ENCODE measurements around the gene SLC50A1. TPM values are rescaled to one million over a fixed set of nuclear protein-coding genes. Genes with fewer than 3 reads are reported as not detected.

SLC50A1 gene
- polyA plus RNA-seq, 1 experiment, result 47.4 TPM

DNA sequence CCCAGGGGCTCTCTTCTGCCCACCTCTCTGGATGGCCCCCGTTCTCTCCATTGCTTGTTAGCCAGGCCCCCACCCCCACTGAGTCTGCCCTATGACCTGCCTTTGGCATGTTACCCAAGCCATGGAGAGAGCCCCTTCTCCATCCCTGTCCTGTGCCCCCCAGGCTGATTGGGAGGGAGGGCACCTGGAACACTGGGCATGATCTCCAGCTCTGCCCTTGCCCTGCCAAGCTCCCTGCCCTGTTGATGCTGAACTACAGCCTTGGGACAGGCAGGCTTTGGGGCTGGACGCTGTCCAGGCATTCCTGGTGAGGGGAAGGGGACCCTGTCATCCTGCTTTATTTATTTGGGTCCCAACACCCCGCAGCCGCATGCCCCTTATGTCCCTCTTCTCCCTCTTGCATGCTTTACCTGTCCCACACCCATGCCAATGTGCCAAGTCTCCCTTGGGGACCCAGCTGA, 48.7 kb downstream of the SLC50A1 start:
- Histone ChIP-seq H3K4me3 (ENCODE audit: low read depth, low read length) (no peak overlapping the region), H3K36me3 (ENCODE audit: control insufficient read depth, insufficient read depth, low read length) (peaks cover 5% of the 10 kb centered on the region), H3K27me3 (ENCODE audit: control insufficient read depth, insufficient read depth, low read length) (no peaks in the 10 kb centered on the region)
- TF ChIP-seq, protein P1, sequence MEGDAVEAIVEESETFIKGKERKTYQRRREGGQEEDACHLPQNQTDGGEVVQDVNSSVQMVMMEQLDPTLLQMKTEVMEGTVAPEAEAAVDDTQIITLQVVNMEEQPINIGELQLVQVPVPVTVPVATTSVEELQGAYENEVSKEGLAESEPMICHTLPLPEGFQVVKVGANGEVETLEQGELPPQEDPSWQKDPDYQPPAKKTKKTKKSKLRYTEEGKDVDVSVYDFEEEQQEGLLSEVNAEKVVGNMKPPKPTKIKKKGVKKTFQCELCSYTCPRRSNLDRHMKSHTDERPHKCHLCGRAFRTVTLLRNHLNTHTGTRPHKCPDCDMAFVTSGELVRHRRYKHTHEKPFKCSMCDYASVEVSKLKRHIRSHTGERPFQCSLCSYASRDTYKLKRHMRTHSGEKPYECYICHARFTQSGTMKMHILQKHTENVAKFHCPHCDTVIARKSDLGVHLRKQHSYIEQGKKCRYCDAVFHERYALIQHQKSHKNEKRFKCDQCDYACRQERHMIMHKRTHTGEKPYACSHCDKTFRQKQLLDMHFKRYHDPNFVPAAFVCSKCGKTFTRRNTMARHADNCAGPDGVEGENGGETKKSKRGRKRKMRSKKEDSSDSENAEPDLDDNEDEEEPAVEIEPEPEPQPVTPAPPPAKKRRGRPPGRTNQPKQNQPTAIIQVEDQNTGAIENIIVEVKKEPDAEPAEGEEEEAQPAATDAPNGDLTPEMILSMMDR (IDR thresholded peaks at IDR 0.05; ENCODE audit: insufficient read depth, low read depth, low read length), result no peak
- ChIA-PET CTCF (interaction anchor here (0.7 to 5.2 kb wide), 4 partner anchors 9 to 93 kb away, joined by 3 to 32 read pairs (median 8); no protein-coding TSS in a partner anchor), POLR2A (no interaction called here)
- DNase-seq (ENCODE audit: low read depth), result no peak

DNA sequence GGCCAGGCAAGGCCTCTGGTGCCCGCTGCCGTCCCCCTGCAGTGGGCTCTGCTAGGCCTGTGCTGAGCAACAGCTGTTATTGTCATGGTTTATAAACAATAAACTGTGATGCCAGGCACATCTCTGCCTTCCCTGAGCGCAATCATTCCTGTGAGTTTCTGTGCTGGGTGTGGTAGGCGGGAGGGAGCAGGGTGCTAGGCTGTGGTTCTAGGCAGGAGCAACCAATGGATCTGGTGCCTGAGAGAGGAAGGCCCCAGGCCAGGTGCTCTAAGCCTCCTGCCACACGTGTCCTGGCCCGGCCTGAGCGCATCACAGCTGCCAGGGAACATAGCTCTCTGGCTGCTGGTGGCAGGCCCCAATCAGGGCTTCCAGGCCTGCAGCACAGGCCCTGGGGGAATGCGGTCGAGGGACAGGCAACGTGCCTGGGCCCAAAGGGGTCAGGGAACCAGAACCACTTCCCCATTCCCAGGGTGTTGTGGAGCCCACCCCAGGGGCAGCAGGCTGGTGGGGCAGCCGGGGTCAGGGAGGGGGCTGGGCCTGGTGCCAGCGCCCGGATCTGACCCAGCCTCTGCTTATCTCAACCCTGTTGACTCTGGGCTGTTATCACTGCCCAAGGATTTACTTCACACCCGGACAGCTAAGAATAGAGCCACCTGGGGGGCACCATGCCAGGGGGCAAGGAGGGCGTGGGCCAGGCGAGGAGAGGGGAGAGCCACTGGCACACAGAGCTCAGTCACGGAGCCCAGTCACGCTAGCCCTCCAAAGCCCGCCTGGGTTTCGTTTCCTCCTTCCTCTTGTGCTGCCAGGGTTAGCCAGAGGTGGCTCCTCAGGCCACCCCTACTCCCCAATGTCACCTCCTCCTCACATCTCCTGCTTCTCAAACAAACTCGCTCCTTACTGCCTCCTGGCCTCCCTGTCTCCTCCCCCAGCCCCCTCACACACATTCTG, 49.5 kb downstream of the SLC50A1 start:
- Histone ChIP-seq H3K36me3 (ENCODE audit: control insufficient read depth, insufficient read depth, low read length) (peaks cover 2% of the 10 kb centered on the region; the same call in 1 of the 2 replicates), H3K4me3 (ENCODE audit: low read depth, low read length) (no peak overlapping the region), H3K27me3 (ENCODE audit: control insufficient read depth, insufficient read depth, low read length) (no peaks in the 10 kb centered on the region)
- CTCF ChIA-PET, result interaction anchor here (0.9 to 5.2 kb wide), 4 partner anchors 8 to 18 kb away, joined by 3 to 32 read pairs (median 8); partner anchors contain the start of gene KRTCAP2
- DNase-seq (ENCODE audit: low read depth), result no peak
- POLR2A ChIA-PET, result no interaction called here
- TF ChIP-seq, protein P1 (IDR thresholded peaks at IDR 0.05; ENCODE audit: insufficient read depth, low read depth, low read length), result no peak

GRCh38 chr1:155185783-155186066, 50.1 kb downstream of the SLC50A1 start:
- peaks cover 2% of the 10 kb centered on the region; the same call in 1 of the 2 replicates for H3K36me3 ChIP-seq (ENCODE audit: control insufficient read depth, insufficient read depth, low read length)
- TF ChIP-seq, protein P1 (IDR thresholded peaks at IDR 0.05; ENCODE audit: insufficient read depth, low read depth, low read length), result no peak
- H3K4me3 ChIP-seq (ENCODE audit: low read depth, low read length), result no peak overlapping the region
- H3K27me3 ChIP-seq (ENCODE audit: control insufficient read depth, insufficient read depth, low read length), result no peaks in the 10 kb centered on the region
- POLR2A ChIA-PET, result no interaction called here
- CTCF ChIA-PET, result interaction anchor here (0.9 to 5.2 kb wide), 2 partner anchors 10 to 13 kb away, joined by 3 to 32 read pairs; partner anchors contain the start of gene KRTCAP2
- DNase-seq (ENCODE audit: low read depth), result no peak

DNA sequence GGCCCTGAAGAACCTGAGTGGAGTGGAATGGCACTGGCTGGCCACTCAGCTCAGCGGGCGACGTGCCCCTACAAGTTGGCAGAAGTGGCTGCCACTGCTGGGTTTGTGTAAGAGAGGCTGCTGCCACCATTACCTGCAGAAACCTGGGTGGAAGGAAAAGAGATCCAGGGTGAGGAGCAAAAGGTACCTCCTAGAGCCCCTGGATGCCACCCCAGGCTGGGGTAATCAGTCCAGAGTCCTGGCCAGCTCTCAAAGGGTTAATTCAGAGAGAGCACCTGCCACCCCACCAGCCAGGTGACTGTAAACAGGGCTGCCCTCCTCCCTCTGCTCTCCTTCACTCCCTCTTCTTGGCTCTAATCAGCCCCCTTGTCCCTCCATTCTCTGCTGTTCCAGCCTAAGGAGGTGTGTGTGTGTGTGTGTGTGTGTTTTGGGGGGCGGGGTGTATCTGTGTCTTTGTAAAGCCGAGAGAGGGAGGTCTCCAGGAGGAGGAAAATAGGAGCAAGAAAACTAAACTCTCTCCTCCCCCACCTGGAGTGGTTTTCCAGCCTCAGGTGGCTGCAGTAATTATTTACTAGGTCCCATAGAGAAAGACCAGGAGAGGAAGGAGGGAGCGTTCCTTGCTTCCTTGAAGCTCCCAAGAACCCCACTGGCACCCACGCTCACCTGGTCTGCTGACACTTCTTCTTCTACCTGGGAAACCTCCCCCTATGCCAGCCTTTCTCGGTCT, 50.6 kb downstream of the SLC50A1 start:
- POLR2A ChIA-PET, result no interaction called here
- TF ChIP-seq, protein P1 (IDR thresholded peaks at IDR 0.05; ENCODE audit: insufficient read depth, low read depth, low read length), result no peak

More for the DNA sequence above, 50.6 kb downstream of the SLC50A1 start:
- H3K4me3 ChIP-seq (ENCODE audit: low read depth, low read length), result no peak overlapping the region
- peaks cover 2% of the 10 kb centered on the region; the same call in 1 of the 2 replicates for H3K36me3 ChIP-seq (ENCODE audit: control insufficient read depth, insufficient read depth, low read length)
- no peak for DNase-seq (ENCODE audit: low read depth)
- CTCF ChIA-PET, result interaction anchor here (0.9 to 5.2 kb wide), 2 partner anchors 10 to 13 kb away, joined by 3 to 32 read pairs; partner anchors contain the start of gene KRTCAP2
- H3K27me3 ChIP-seq (ENCODE audit: control insufficient read depth, insufficient read depth, low read length), result no peaks in the 10 kb centered on the region

All from BJ (cell line).